Activated CD8-positive, alpha-beta memory T cell treated with anti-CD3 and anti-CD28 coated beads for 36 hours (primary cell): Measurements from ENCODE around the gene SPTBN1. TPM values are rescaled to one million over a fixed set of nuclear protein-coding genes. Genes with fewer than 3 reads are reported as not detected.

Experiments
- CTCF ChIA-PET: fragments of 350-600 bp; sonication (Branson Sonifier 250); formaldehyde crosslinking; loops from one replicate; lab custom pipeline; 2021; ENCODE audit warnings: antibody characterized with exemption; lab: Charles Lee
- POLR2A ChIA-PET: fragments of 350-600 bp; sonication (Branson Sonifier 250); formaldehyde crosslinking; loops from one replicate; lab custom pipeline; 2021; ENCODE audit warnings: antibody characterized with exemption; lab: Charles Lee
- total RNA-seq, 2 experiments: library from RNA; stranded (reverse); gene quantifications; one replicate each; pipeline ENCODE4 v1.2.3, GENCODE V29; 2021

Gene SPTBN1
- total RNA-seq, 2 experiments from 2014 or later, result 42.1 to 42.5 TPM

DNA sequence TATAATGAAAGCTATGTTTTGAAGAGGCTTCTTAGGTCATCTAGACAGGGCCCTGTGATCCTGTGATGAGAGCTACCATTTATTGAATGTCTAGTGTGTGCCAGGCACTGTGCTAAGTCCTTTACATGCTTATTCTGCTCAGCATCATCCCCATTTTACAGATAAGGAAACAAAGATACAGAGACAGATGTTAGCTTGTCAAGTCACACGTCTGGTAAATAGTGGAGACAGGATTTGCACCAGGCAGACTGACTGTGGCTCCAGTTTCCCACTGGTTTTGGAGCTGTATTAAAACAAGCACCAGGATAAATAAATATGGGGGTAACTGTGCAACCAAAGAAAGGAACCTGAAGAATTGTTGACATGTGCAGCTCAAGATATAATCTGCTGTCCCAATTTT lies 248.1 kb downstream of the SPTBN1 start:
- CTCF ChIA-PET, result interaction anchor here (0.7 to 5.8 kb wide), 16 partner anchors 9 to 498 kb away, joined by 3 to 44 read pairs (median 5); partner anchors contain the start of gene EML6
- POLR2A ChIA-PET, result interaction anchor here (1.2 kb wide), 1 partner anchor 47 kb away, joined by 11 read pairs; no protein-coding TSS in a partner anchor

DNA sequence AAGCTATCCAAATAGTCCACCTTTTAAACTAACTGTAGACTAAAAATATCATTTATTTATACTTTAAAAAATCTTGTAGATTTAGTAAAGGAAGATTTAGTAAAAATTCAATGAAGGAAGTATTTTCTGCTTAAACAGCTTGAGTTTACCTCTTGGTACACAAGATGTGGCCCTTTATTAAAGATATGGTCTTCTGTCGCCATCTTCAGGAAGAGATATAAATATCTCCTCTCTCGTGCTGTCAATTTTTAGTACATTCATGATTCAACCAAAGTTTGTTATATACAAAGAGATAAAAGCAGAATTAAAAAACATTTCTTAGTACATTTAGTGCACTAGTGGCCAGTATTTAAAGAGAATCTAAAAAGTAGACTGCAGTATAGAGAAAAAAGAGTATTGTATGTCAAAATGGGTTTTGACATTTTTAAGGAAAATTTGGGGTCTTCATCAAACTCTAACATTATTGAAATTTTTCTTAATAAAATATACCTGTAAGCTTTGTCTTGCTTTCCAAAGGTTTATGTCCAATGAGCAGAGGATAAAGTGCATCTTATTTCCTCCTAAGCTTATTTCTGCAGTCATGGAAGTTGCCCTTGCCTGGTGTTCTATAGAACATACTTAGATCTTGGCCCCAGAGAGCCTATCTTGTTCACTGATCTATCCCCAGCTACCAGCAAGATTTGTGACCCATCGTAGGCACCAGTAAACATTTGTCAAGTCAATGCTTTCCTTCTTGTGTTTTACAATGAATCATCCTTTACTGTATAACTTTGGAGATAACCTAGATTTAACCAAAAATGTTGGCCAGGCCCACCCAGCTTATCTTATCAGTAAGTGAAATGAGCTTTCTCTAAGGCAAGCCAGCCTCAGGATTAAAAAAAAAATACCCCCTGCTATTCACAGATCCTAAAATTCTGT lies 248.8 kb downstream of the SPTBN1 start:
- ChIA-PET CTCF (interaction anchor here (0.7 to 5.8 kb wide), 16 partner anchors 10 to 325 kb away, joined by 3 to 44 read pairs (median 5); partner anchors contain the start of gene EML6), POLR2A (interaction anchor here (1.2 kb wide), 1 partner anchor 48 kb away, joined by 11 read pairs; no protein-coding TSS in a partner anchor)

DNA sequence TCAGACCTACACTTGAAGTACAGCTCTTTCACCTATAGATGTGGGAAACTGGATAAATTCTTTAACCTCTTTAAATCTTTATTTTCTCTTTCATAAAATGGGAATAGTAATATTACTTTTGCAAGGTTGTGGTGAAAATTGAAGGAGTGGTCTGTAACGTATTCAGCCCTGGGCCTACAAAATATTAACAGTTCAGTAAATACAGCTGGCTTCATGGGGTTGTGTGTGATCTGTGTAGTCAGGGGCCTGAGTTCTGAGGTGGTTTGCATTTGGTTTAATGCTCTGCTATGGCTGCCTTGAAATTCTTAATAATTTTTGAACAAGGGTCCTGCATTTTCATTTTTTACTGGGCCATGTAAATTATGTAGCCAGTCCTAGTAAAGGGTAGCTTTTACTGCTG lies 250.5 kb downstream of the SPTBN1 start:
- ChIA-PET POLR2A (no interaction called here), CTCF (interaction anchor here (0.7 to 5.8 kb wide), 3 partner anchors 42 to 585 kb away, joined by 3 to 44 read pairs (median 33); no protein-coding TSS in a partner anchor)

GRCh38 chr2:54708584-54709335 lies 252.6 kb downstream of the SPTBN1 start:
- ChIA-PET CTCF (interaction anchor here (2.2 to 2.8 kb wide), 2 partner anchors 43 to 51 kb away, joined by 7 to 10 read pairs; no protein-coding TSS in a partner anchor), POLR2A (no interaction called here)

DNA sequence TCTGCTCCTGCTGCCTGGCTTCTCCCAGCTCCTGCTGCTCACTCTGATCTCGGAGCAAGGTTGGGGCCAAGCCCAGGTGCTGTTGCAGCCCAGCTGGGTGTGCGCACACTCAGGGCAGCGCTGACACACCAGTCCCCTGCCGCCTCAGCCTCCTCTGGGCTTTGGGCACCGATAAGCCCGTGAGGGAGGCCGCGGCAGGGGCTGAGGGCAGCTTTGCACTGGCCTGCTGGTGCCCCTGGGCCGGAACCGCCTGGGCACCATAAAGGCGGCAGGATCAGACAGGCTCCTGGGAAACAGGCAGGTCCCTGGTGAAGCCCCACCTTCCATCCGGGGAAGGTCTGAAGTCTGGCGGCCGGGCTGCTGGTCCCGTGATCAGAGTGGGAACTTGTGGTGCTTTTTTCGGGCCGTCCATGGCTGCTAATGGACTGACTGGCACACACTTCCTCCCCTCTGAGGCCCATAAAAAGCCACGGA lies 253.2 kb downstream of the SPTBN1 start:
- ChIA-PET CTCF (interaction anchor here (1.0 to 2.8 kb wide), 2 partner anchors 44 to 186 kb away, joined by 3 to 10 read pairs; no protein-coding TSS in a partner anchor), POLR2A (no interaction called here)

GRCh38 chr2:54710216-54710615 lies 254.1 kb downstream of the SPTBN1 start:
- ChIA-PET CTCF (interaction anchor here (1.0 to 2.8 kb wide), 2 partner anchors 45 to 187 kb away, joined by 3 to 10 read pairs; no protein-coding TSS in a partner anchor), POLR2A (no interaction called here)

- POLR2A ChIA-PET, result no interaction called here
- CTCF ChIA-PET, result interaction anchor here (0.7 kb wide), 2 partner anchors 100 to 1157 kb away, joined by 3 to 4 read pairs; no protein-coding TSS in a partner anchor
These were observed 256.4 kb downstream of the SPTBN1 start for GRCh38 chr2:54712516-54712915.

- CTCF ChIA-PET, result interaction anchor here (1.8 kb wide), 1 partner anchor 10 kb away, joined by 7 read pairs; no protein-coding TSS in a partner anchor
- POLR2A ChIA-PET, result no interaction called here
These were observed 258.9 kb downstream of the SPTBN1 start for GRCh38 chr2:54714996-54715395.

DNA sequence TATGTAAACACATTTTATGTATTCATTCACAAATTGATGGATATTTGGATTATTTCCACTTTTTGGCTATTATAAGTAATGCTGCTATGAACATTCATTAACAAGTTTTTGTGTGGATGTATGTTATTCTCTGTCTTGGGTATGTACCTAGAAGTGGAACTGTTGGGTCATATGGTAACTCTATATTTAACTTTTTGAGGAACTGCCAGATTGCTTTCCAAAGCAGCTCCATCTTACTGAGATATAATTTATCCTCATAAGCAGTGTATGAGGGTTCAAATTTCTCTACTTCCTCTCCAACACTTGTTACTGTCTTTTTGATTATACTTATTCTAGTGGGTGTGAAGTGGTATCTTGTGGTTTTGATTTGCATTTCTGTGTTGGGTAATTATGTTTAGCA lies 260.2 kb downstream of the SPTBN1 start:
- CTCF ChIA-PET, result interaction anchor here (1.8 kb wide), 1 partner anchor 12 kb away, joined by 7 read pairs; no protein-coding TSS in a partner anchor

GRCh38 chr2:54720563-54720962 lies 264.4 kb downstream of the SPTBN1 start:
- ChIA-PET CTCF (no interaction called here), POLR2A (no interaction called here)

More for the DNA sequence above, 260.2 kb downstream of the SPTBN1 start:
- POLR2A ChIA-PET, result no interaction called here

Other genes starting within 250 kb of the SPTBN1 start
- gene TSPYL6, start 200.1 kb upstream of the SPTBN1 start, total RNA-seq, result not detected